ENCODE data around the gene MEGF8.

MEGF8 gene

GRCh38 chr19:42389899-42390298 lies 64.5 kb downstream of the MEGF8 start, which contains the start of gene CNFN:
Gene CNFN (minus strand): TSS chr19:42390297. CDS start chr19:42389037, 1,260 bp downstream.
- no peak for DNase-seq

GRCh38 chr19:42392165-42392564 lies 66.7 kb downstream of the MEGF8 start:
- no peak for DNase-seq

DNA sequence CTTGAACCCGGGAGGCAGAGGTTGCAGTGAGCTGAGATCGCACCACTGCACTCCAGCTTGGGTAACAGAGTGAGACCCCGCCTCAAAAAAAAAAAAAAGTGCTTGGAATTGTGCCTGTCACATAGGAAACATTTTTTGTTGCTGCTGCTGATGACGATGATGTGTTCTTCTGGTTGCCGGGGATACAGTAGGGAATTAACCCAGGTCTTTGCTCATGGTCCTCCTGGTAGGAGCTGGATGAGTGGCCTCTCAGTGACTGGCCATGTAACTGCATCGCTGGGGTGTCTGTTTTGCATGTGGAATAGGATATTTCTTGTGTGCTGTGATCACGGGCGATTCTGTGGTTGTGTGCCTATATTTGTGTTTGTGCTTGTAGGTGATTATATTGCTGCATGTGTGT lies 69.3 kb downstream of the MEGF8 start:
- no peak for DNase-seq

DNA sequence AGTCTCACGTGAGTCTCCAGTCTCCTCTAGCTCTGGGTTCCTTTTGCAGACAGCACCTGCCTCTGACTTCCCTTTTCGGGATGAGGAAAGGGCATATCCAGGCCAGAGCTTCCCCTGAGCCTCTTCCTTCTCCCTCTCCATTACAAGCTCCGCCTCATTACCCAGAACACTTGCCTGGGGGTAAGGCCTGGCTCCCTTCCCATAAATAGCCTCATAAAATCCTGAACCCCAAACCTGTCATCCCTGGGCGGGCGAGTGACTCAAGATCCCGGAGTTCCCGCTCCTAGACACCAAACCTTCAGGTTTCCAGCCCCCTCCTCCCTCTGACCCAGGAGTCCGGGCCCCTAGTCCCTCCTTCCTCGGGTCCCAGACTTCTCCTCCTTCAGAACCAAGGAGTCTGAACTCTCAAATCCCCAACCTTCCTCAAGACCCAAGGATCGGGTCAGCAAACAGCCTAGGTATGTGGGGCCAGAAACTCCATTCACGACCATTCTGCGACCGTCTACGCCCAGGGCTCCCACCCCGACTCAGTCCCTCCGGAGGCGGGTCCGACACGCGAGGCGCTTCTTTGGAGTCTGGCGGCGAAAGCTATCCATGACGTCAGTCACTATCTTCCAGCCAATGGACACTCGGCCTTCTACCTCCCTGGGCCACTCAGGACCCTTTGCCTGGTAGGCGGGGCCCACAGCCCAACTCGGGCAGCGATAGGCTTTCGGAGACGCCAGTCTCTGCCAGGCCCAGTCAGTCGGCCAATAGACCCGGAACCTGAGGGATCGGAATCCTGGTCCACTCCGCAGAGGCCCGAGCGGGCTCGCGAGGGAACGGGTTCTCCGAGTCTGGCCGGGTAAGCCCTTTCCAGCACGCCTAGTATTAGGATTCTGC lies 71.2 kb downstream of the MEGF8 start:
- peak; percentile 97 for DNase-seq

DNA sequence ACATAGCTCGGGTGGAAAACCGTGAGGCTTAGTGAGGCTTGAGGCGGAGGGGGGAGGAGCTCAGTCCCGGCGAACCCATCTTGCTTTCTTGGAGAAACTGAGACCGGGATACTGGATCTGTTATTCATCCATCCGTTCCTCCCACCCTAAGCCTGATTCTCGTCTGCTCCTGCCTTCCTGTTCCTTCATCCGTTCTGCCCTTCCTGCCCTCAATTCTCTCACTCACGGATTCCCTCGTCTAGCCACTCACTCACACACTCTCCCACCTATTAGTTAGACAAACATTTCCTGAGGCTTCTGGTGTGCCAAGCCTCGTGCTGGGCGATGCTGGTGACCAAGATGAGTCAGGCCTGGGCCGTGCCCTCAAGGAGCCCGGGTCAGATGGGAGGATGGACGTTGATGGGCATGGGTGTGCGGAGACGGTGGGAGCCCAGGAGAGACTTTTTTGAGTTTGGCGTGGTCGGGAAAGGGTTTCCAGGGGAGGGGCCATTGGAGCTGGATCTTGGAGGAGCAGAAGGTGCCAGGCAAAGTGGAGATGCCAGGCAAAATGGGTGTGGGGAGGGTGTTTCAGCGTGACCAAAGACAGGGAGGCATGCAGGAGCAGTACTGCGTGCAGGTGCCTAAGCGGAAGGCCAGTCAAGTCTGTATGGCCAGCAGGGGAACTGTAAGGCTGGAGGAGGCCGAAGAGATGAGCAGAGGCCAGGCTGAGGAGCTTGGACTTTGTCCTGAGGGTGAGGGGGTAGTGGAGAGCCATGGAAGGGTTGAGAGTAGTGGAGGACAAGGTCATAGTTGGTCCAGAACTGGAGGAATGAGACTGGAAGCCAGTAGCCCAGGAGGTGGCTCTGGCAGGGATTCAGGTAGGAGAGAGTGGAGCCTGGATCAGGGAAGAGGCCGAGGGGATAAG lies 72.1 kb downstream of the MEGF8 start:
- no peak for DNase-seq

DNA sequence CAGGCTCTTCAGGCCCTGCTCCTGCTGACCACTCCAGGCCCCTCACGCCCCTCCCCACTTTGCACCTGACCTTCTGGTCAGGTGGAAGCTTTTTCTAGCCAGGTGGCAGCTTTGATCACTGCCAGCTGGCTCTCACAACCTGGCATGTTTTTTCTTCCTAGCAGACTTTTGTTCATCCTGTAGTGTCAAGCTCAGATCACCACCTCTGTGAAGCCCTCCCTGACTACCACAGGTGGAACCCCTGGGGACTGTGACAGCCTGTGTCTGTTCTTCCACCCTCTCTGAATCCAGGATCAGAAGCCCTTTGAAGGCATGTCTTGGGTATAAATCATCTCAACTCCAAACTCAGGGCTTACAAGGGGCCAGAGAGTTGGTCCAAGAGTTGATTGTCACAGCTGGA lies 75.0 kb downstream of the MEGF8 start:
- no peak for DNase-seq

DNA sequence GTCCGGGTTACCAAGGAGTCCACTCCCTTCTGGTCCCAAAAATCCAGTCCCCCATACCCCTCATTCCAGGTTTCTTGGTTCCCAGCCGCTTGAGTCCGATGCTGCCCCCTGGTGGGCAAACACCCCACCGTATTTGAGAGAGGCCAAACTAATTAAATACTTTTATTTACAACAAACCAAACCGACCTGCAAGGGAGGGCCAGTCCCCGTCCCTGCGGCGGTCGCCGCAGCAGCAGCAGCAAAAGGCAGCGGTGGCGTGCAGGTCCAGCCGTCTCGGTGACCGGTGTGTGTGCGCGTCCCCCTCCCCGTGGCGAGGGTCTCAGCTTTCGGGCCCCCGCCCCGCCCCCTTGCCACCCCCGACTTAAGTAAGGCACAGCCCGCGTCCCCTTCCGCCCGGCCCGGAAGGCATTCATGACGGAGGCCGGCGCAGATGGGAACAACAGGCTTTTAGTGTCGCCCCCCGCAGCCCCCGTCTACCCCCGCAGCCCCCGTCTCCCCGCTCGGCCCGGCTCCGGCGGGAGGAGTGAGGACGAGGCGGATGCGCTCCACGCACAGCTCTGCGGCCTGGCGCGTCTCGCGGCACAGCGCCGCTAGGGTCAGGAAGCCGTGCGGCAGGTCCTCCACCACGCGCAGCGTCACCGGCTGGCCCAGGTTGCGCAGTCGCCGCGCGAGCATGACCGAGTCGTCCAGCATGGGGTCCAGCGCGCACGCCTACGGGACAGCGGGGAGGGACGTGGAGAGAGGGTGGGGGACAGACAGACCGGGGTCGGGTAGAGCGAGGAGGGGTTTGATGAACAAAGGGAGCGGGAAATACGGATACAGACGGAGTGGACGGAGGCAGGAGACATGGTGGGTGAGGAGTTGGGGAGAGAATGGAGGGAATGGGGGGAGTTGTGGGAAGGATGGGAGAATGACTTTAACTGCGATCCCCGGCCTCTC lies 76.2 kb downstream of the MEGF8 start:
- DNase-seq = peak; percentile 75

DNA sequence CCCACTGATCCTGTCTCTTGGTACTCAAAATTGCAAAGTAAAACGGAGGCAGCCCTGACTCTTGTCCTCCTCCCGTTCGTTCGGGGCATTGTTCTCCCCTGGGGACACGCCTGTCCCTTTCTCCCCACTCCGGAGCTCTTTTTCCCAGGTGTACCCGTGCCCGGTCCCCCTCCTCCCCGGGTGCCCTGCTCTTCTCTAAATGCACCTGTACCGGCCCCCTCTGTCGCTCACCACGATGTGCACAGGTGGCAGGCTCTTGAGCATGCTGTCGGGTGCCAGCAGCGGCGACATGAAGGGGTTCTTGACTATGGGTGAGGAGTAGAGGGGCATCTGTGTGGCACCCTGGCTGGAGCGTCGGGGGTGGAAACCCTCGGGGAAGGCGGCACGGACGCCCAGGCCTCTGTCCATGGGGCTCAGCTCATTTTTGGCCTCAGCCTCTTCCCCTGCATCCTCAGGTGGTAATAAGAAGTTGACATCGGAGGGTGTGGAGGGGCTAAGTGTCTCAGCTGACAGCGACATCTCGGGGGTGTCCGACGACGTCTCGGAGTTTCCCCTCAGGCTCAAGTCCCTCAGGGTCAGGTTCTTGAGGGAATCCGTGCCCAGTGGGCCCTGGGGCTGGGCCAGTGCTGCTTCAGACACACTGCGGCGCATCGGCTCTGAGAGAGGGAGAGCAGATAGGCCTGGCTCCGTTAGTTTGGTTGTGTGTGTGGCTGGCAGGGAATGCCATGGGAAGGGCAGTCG lies 77.1 kb downstream of the MEGF8 start:
- DNase-seq = no peak

- no peak for DNase-seq
These were observed 78.2 kb downstream of the MEGF8 start for GRCh38 chr19:42403586-42403985.

GRCh38 chr19:42406111-42406510 lies 80.7 kb downstream of the MEGF8 start:
- no peak for DNase-seq

DNA sequence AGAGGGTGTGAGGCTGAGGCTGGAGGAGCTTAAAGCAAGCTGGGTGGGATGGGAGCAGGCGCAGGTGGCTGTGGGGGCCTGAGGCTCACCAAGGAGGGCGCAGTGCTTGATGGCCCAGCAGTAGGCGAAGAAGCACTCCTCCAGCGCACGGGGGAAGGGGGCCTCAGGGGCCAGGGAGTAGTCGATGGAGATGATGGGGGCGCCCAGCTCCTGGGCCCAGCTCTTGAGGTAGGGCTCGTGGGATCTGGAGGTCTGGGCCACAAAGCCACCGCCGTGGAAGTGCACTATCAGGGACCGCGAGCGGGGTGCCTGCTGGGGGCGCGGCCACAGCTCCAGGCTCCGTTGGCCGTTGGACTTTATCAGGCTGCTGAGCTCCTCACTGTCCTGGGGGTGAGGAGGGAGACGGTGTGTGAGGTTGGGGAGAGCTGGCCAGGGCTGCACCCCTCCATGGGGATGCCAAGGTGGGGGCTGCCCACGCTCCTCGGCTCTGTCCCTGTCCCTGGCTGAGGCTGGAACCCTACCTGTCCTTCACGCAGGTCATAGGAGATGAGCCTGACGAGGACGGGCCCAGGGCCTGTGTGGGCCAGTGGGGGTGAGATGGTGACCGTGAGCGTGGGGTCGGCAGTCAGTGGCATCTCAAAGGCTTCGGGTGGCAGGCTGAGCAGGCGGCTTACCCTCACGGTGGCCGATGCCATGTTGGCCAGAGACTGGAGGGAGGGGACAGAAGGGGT lies 81.8 kb downstream of the MEGF8 start:
- no peak for DNase-seq

DNA sequence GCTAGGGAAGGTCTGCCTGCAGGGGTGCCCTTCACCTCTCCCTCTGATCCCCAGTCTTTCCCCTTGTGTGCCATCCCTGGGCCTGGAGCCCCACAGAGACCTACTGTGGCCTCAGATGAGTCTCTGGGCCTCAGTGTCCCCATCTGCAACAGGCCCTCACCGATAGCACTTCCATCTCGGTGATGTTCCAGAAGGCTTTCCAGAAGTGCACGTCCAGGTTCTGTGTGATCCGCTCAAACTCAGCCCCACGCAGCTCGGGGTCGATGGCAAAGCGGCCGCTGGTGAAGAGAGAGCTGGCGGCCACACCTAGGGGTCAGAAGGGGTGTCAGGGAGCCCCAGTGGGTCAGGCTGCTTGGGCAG lies 82.4 kb downstream of the MEGF8 start:
- DNase-seq = no peak

GRCh38 chr19:42409477-42409876 lies 84.0 kb downstream of the MEGF8 start:
- no peak for DNase-seq

- DNase-seq = no peak
These were observed 84.9 kb downstream of the MEGF8 start for GRCh38 chr19:42410371-42410770.

GRCh38 chr19:42411581-42412178 lies 86.2 kb downstream of the MEGF8 start:
- no peak for DNase-seq

GRCh38 chr19:42412227-42412626 lies 86.8 kb downstream of the MEGF8 start:
- DNase-seq = no peak

DNA sequence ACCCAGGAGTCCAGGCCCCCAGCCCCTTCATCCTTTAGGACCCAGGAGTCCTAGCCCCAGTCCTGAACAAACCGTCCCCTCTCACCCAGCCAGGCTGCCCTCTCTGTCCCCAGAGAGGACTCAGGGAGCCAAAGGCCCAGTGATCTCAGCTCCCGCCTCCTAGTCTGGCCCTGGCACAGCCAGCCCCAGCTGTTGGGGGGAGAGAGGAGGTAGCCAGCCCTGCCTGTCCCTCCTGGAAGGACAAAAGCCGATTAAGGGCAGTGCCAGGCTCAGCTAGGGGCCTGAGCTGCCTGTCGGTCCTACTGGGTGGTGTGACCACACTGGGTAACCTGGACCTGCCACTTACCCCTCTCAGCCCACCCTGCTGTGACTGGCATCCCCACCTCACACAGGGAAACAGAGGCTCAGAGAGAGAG lies 87.2 kb downstream of the MEGF8 start:
- DNase-seq = no peak

- DNase-seq = no peak
These were observed 93.9 kb downstream of the MEGF8 start for GRCh38 chr19:42419309-42419708.

- DNase-seq = peak; percentile 83
These were observed 94.7 kb downstream of the MEGF8 start for GRCh38 chr19:42420055-42420544.

DNA sequence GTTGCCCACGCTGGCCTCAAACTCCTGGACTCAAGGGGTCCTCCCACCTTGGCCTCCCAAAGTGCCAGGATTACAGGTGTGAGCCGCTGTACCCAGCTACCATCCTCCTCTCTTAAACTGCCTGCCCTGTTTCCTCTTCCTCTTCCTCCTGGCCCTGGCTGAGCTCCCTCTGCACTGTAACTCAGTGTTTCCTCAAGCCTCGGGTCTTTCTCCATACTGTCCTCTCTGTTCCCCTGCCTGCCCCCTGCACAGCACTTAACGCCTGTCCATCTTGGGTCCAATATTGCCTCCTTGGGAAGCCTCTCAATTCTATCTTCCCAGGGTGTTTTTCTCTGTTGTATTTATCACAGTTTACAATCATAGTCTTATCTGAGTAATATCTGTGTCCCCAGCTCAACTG lies 95.7 kb downstream of the MEGF8 start:
- DNase-seq = no peak

DNA sequence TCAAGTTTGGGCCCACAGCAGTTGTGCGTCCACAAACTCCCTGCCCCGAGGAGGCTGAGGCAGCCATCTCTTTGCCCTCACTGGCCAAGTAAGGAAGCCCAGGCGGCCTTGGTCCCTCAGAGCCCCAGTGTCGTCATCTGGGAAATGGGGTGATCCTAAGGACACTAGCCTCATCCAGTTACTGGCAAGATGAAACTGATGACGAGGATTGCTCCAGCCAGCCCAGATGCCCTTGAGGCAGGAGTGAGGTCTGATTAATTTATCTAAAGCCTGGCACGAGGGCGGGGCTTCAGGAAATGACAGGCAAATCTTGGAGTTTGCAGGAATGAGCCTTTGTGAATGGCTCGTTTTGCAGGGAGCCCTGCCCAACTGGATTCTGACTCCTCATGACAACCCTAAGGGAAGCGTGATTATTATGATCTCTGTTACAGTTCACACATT lies 96.2 kb downstream of the MEGF8 start:
- no peak for DNase-seq
